Measurements from ENCODE around the gene WWOX.

- no peak for TF ChIP-seq POLR2A (IDR thresholded peaks at IDR 0.05)
- no peak for TF ChIP-seq CTCF (IDR thresholded peaks at IDR 0.05)
These were observed 796.2 kb downstream of the WWOX start for GRCh38 chr16:78895681-78896080.
